ENCODE data around the gene COCH.

DNA sequence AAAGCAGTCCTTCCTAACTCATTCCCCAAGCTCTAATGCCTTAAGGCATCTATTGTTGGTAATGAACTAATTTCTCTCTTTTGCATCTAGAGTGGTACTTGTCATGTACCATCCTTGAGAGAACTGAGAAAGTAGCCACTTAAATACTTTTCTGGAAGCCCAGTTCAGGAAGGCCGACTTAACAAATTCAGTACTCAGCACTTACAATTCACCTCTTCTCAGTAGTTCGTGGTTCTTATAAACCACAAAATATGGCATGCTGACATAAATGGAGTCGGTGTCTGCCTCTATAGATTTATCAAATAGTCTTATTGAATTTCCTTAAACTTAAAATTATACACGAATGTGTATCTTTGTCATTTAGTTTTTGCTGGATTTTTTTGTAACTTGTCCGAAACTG is 9.4 kb upstream of the COCH start:
- TF ChIP-seq ZNF404 (tag by site-specific recombination; IDR thresholded peaks at IDR 0.05) = no peak
- no peak for TF ChIP-seq ZBTB7A (tag by site-specific recombination; IDR thresholded peaks at IDR 0.05; ENCODE audit: low read depth)
- TF ChIP-seq, protein P1, sequence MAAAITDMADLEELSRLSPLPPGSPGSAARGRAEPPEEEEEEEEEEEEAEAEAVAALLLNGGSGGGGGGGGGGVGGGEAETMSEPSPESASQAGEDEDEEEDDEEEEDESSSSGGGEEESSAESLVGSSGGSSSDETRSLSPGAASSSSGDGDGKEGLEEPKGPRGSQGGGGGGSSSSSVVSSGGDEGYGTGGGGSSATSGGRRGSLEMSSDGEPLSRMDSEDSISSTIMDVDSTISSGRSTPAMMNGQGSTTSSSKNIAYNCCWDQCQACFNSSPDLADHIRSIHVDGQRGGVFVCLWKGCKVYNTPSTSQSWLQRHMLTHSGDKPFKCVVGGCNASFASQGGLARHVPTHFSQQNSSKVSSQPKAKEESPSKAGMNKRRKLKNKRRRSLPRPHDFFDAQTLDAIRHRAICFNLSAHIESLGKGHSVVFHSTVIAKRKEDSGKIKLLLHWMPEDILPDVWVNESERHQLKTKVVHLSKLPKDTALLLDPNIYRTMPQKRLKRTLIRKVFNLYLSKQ (tag by site-specific recombination; IDR thresholded peaks at IDR 0.05; ENCODE audit: borderline replicate concordance) = no peak
- TF ChIP-seq, protein P2, sequence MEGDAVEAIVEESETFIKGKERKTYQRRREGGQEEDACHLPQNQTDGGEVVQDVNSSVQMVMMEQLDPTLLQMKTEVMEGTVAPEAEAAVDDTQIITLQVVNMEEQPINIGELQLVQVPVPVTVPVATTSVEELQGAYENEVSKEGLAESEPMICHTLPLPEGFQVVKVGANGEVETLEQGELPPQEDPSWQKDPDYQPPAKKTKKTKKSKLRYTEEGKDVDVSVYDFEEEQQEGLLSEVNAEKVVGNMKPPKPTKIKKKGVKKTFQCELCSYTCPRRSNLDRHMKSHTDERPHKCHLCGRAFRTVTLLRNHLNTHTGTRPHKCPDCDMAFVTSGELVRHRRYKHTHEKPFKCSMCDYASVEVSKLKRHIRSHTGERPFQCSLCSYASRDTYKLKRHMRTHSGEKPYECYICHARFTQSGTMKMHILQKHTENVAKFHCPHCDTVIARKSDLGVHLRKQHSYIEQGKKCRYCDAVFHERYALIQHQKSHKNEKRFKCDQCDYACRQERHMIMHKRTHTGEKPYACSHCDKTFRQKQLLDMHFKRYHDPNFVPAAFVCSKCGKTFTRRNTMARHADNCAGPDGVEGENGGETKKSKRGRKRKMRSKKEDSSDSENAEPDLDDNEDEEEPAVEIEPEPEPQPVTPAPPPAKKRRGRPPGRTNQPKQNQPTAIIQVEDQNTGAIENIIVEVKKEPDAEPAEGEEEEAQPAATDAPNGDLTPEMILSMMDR (tag by site-specific recombination; IDR thresholded peaks at IDR 0.05) = no peak
- no peak for TF ChIP-seq ZNF830 (tag by site-specific recombination; IDR thresholded peaks at IDR 0.05; ENCODE audit: low read depth)
- TF ChIP-seq ZNF549 (tag by site-specific recombination; IDR thresholded peaks at IDR 0.05) = no peak
- no peak for TF ChIP-seq ZNF677 (tag by site-specific recombination; IDR thresholded peaks at IDR 0.05)
- TF ChIP-seq SP2 (tag by site-specific recombination; IDR thresholded peaks at IDR 0.05) = no peak
